ENCODE data around the gene LHFPL3.

GRCh38 chr7:104950006-104950405 is 621.6 kb downstream of the LHFPL3 start:
- no peak for TF ChIP-seq MAX (IDR thresholded peaks at IDR 0.05; ENCODE audit: low read depth, low read length)
- no peak for TF ChIP-seq CTCF (IDR thresholded peaks at IDR 0.05; ENCODE audit: low read depth, low read length)
